Mononuclear cell (primary cell): ENCODE results near the gene SEC31B. TPM values are rescaled to one million over a fixed set of nuclear protein-coding genes. Genes with fewer than 3 reads are reported as not detected.

ENCODE experiments used
- H3K27me3 ChIP-seq: 2 replicates; pipeline ENCODE4 v1.6.0; 2011; ENCODE audit warnings: low read length, control low read depth; ENCODE audit not compliant: insufficient read depth
- H3K4me1 ChIP-seq: 2 replicates; pipeline ENCODE4 v1.5.1; 2011; ENCODE audit warnings: mild to moderate bottlenecking, low read length, control low read depth; ENCODE audit not compliant: insufficient read depth
- H3K4me3 ChIP-seq: 2 replicates; pipeline ENCODE4 v1.5.1; 2011; ENCODE audit warnings: mild to moderate bottlenecking, low read length, moderate library complexity
- H3K9me3 ChIP-seq: 2 replicates; pipeline ENCODE4 v1.5.1; 2011; ENCODE audit warnings: low read depth, mild to moderate bottlenecking, control low read depth, low read length
- total RNA-seq: library from RNA; depleted of rRNA; stranded (reverse); fragments of >200 nt; gene quantifications from one replicate; pipeline ENCODE4 v1.2.3, GENCODE V29; 2012

The SEC31B gene
- total RNA-seq, 1 donor, result 17.9 TPM

- Histone ChIP-seq H3K9me3 (no peaks in the 10 kb centered on the region), H3K27me3 (no peaks in the 10 kb centered on the region), H3K4me1 (peaks cover 24% of the 10 kb centered on the region), H3K4me3 (peak within 1 kb of the TSS; percentile 84)
Measured at GRCh38 chr10:100535715-100536353, 16.2 kb upstream of the SEC31B start, which contains the start of gene HIF1AN. TSS of gene HIF1AN (plus strand) at chr10:100535943. CDS start at chr10:100535959, 16 bp downstream.

- Histone ChIP-seq H3K4me3 (peak overlapping the region; percentile 84), H3K9me3 (no peaks in the 10 kb centered on the region), H3K4me1 (peaks cover 25% of the 10 kb centered on the region), H3K27me3 (no peaks in the 10 kb centered on the region)
Measured at GRCh38 chr10:100535338-100535714, 15.7 kb upstream of the SEC31B start.

- peaks cover 30% of the 10 kb centered on the region for H3K4me1 ChIP-seq
- no peaks in the 10 kb centered on the region for H3K9me3 ChIP-seq
- no peak overlapping the region for H3K4me3 ChIP-seq
- no peaks in the 10 kb centered on the region for H3K27me3 ChIP-seq
Measured at GRCh38 chr10:100534726-100535125, 15.1 kb upstream of the SEC31B start.

- Histone ChIP-seq H3K9me3 (no peaks in the 10 kb centered on the region), H3K27me3 (no peaks in the 10 kb centered on the region), H3K4me3 (no peak overlapping the region), H3K4me1 (peaks cover 42% of the 10 kb centered on the region)
Measured at GRCh38 chr10:100531761-100532160, 12.1 kb upstream of the SEC31B start.

GRCh38 chr10:100529475-100530298 lies 10.0 kb upstream of the SEC31B start, which contains the start of gene NDUFB8:
TSS of gene NDUFB8 (minus strand) at chr10:100529871. CDS start at chr10:100529851, 20 bp downstream.
- peak within 1 kb of the TSS; percentile 85 for H3K4me3 ChIP-seq
- peaks cover 27% of the 10 kb centered on the region for H3K4me1 ChIP-seq
- H3K9me3 ChIP-seq, result no peaks in the 10 kb centered on the region
- no peaks in the 10 kb centered on the region for H3K27me3 ChIP-seq

GRCh38 chr10:100528921-100529474 lies 9.3 kb upstream of the SEC31B start:
- peak overlapping the region; percentile 85 for H3K4me3 ChIP-seq
- H3K4me1 ChIP-seq, result peaks cover 27% of the 10 kb centered on the region
- H3K27me3 ChIP-seq, result no peaks in the 10 kb centered on the region
- no peaks in the 10 kb centered on the region for H3K9me3 ChIP-seq

- no peaks in the 10 kb centered on the region for H3K9me3 ChIP-seq
- peaks cover 27% of the 10 kb centered on the region for H3K4me1 ChIP-seq
- peak overlapping the region; percentile 85 for H3K4me3 ChIP-seq
- H3K27me3 ChIP-seq, result no peaks in the 10 kb centered on the region
Measured at GRCh38 chr10:100528123-100528886, 8.6 kb upstream of the SEC31B start.

- H3K9me3 ChIP-seq, result no peaks in the 10 kb centered on the region
- peaks cover 22% of the 10 kb centered on the region for H3K4me1 ChIP-seq
- no peak overlapping the region for H3K4me3 ChIP-seq
- peaks cover 5% of the 10 kb centered on the region for H3K27me3 ChIP-seq
Measured at GRCh38 chr10:100524638-100525037, 5.0 kb upstream of the SEC31B start.

- Histone ChIP-seq H3K4me3 (no peak overlapping the region), H3K27me3 (peaks cover 9% of the 10 kb centered on the region), H3K4me1 (peaks cover 26% of the 10 kb centered on the region), H3K9me3 (no peaks in the 10 kb centered on the region)
Measured at GRCh38 chr10:100524206-100524605, 4.5 kb upstream of the SEC31B start.

- Histone ChIP-seq H3K9me3 (no peaks in the 10 kb centered on the region), H3K4me3 (no peak overlapping the region), H3K4me1 (peaks cover 20% of the 10 kb centered on the region), H3K27me3 (peaks cover 13% of the 10 kb centered on the region)
Measured at GRCh38 chr10:100522945-100523344, 3.3 kb upstream of the SEC31B start.

- H3K4me3 ChIP-seq, result no peak overlapping the region
- peaks cover 13% of the 10 kb centered on the region for H3K27me3 ChIP-seq
- peaks cover 14% of the 10 kb centered on the region for H3K4me1 ChIP-seq
- H3K9me3 ChIP-seq, result no peaks in the 10 kb centered on the region
Measured at GRCh38 chr10:100522107-100522801, 2.6 kb upstream of the SEC31B start.

- Histone ChIP-seq H3K27me3 (peaks cover 13% of the 10 kb centered on the region), H3K9me3 (no peaks in the 10 kb centered on the region), H3K4me3 (no peak overlapping the region), H3K4me1 (peaks cover 13% of the 10 kb centered on the region)
Measured at GRCh38 chr10:100520811-100521210, 1.1 kb upstream of the SEC31B start.

GRCh38 chr10:100518761-100519241 lies 860 bp downstream of the SEC31B start:
- no peak overlapping the region for H3K4me3 ChIP-seq
- no peaks in the 10 kb centered on the region for H3K9me3 ChIP-seq
- H3K27me3 ChIP-seq, result peaks cover 13% of the 10 kb centered on the region
- peaks cover 13% of the 10 kb centered on the region for H3K4me1 ChIP-seq

GRCh38 chr10:100516847-100517246 lies 2.8 kb downstream of the SEC31B start:
- Histone ChIP-seq H3K27me3 (peaks cover 13% of the 10 kb centered on the region), H3K4me3 (no peak overlapping the region), H3K4me1 (peaks cover 13% of the 10 kb centered on the region), H3K9me3 (no peaks in the 10 kb centered on the region)
